RWPE1 (cell line): Measurements from ENCODE around the gene F10.

Source experiments
- CTCF ChIA-PET: fragments of 350-600 bp; sonication (Branson Sonifier 250); formaldehyde crosslinking; extraction: SDS; loops from one replicate; lab custom pipeline; 2021; lab: Yijun Ruan, JAX
- POLR2A ChIA-PET: fragments of 400-600 bp; formaldehyde crosslinking; extraction: SDS; loops from one replicate; lab custom pipeline; 2020; ENCODE audit warnings: antibody characterized with exemption; ENCODE audit not compliant: low non-redundant PET; lab: Yijun Ruan, JAX
- DNase-seq: peaks from one replicate; pipeline ENCODE4 v3.0.0; 2012; ENCODE audit warnings: low spot score
- H3K27ac ChIP-seq: fragments of 450-650 bp; 2 replicates; pipeline ENCODE4 v1.5.1; 2017
- TF ChIP-seq, protein P1 (sequence below): fragments of 450-650 bp; conservative IDR thresholded peaks from 2 replicates; pipeline ENCODE4 v1.5.1; 2017; ENCODE audit warnings: low read depth, mild to moderate bottlenecking

F10 gene

DNA sequence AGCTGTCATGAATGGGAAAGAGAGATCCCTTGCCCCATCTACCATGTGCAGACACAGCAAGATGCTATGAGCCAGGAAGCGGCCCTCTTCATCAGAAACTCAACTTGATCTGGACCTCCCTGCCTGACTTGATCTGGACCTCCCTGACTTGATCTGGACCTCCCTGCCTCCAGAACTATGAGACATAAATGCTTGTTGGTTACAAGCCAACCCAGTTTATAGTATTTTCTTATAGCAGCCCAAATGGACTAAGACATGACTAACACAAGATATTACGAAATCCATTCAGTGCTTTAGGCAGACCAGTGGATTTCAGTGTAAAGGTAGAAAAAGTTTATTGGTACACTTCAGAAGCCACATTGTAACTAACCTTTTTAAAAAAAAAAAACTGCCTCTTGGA lies 70.3 kb downstream of the F10 start:
- ChIA-PET POLR2A (no interaction called here), CTCF (interaction anchor here (0.5 kb wide), 1 partner anchor 21 kb away, joined by 5 read pairs; no protein-coding TSS in a partner anchor)
- H3K27ac ChIP-seq, result peak overlapping the region; percentile 42; the same call in 1 of the 2 replicates
- DNase-seq, result peak; percentile 20
- TF ChIP-seq, protein P1, sequence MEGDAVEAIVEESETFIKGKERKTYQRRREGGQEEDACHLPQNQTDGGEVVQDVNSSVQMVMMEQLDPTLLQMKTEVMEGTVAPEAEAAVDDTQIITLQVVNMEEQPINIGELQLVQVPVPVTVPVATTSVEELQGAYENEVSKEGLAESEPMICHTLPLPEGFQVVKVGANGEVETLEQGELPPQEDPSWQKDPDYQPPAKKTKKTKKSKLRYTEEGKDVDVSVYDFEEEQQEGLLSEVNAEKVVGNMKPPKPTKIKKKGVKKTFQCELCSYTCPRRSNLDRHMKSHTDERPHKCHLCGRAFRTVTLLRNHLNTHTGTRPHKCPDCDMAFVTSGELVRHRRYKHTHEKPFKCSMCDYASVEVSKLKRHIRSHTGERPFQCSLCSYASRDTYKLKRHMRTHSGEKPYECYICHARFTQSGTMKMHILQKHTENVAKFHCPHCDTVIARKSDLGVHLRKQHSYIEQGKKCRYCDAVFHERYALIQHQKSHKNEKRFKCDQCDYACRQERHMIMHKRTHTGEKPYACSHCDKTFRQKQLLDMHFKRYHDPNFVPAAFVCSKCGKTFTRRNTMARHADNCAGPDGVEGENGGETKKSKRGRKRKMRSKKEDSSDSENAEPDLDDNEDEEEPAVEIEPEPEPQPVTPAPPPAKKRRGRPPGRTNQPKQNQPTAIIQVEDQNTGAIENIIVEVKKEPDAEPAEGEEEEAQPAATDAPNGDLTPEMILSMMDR, result no peak

DNA sequence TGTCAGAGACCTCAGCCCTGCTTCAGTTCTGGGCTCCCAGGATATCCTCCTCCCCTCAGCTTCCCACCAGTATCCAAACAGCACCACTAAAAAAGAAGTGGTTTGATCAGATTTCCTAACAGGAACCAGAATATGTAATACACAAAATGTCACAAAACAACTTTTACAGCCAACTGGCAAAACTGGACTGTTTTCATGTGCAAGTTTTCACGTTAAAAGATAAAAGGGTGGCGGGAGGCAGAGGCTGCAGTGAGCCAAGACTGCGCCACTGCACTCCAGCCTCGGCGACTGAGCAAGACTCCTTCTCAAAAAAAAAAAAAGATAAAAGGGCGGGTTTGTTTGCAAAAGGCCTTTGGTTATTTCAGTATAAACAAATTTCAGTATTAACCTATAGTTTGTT lies 72.8 kb downstream of the F10 start:
- H3K27ac ChIP-seq, result no peak overlapping the region
- DNase-seq, result no peak
- ChIA-PET POLR2A (no interaction called here), CTCF (no interaction called here)
- TF ChIP-seq, protein P1, result no peak

DNA sequence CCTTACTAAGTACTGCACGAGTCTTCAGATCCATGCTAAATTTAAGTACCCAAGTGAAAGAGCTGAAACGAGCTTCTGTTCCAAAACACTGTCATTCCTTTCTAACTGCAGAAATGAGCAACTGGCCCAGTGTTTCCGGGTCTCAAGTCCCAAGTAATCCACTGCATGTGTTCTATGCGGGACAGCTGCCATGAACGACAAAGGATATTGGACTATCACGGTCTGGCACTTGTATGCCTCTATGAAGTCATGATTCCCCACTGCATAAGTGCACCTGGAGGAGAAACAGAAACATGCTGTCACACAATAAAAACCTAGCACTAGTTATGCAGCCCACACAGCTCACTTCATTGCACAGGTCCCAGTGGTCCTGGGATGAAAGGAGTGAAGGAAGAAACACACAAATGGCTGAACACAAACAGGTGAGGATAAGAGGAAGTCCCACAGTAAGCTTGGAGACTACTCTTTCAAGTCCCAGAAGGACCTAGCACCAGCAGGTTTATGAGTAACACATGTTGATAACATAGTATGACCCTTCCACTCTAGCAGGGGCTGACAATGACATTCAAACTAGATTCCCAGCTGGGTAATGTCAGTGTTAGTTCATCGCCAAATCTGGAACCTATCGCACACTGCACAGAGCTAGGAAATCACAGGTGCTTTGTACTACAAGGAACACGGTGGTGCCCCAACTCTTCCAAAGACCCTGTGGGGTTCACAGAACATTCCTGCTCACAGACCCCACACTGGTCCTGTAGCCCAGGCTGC lies 74.6 kb downstream of the F10 start:
- TF ChIP-seq, protein P1, result no peak
- DNase-seq, result no peak
- no peak overlapping the region for H3K27ac ChIP-seq
- ChIA-PET POLR2A (no interaction called here), CTCF (interaction anchor here (0.6 kb wide), 1 partner anchor 247 kb away, joined by 4 read pairs; no protein-coding TSS in a partner anchor)
